ENCODE results near the gene ATP9A. TPM values are rescaled to one million over a fixed set of nuclear protein-coding genes. Genes with fewer than 3 reads are reported as not detected.

Gene ATP9A
- total and polyA plus RNA-seq, 2 experiments from 2014 or later = 11.3 to 16.9 TPM

- no peaks in the 10 kb centered on the region for H3K9me3 ChIP-seq (ENCODE audit: low read depth)
- no peaks in the 10 kb centered on the region for H3K27me3 ChIP-seq
- peak overlapping the region; percentile 79 for H3K4me3 ChIP-seq
- H3K27ac ChIP-seq = peak overlapping the region; percentile 57
- peaks cover 32% of the 10 kb centered on the region for H3K4me1 ChIP-seq (ENCODE audit: low read depth)
- peak in 1 of 2 donors; percentile 17 for DNase-seq (ENCODE audit: low read depth in 1 of 2, low spot score in 1 of 2)
- TF ChIP-seq CTCF (IDR thresholded peaks at IDR 0.05; ENCODE audit: low read depth, low read length) = no peak
- H3K36me3 ChIP-seq = no peaks in the 10 kb centered on the region
Observed at GRCh38 chr20:51799401-51799860, 31.2 kb upstream of the ATP9A start.

- DNase-seq (ENCODE audit: low read depth in 1 of 2, low spot score in 1 of 2) = peak; percentile 25 to 29
- Histone ChIP-seq H3K36me3 (no peaks in the 10 kb centered on the region), H3K9me3 (ENCODE audit: low read depth) (no peaks in the 10 kb centered on the region), H3K27ac (peak overlapping the region; percentile 59), H3K4me1 (ENCODE audit: low read depth) (peaks cover 44% of the 10 kb centered on the region), H3K4me3 (no peak overlapping the region), H3K27me3 (no peaks in the 10 kb centered on the region)
- no peak for TF ChIP-seq CTCF (IDR thresholded peaks at IDR 0.05; ENCODE audit: low read depth, low read length)
Observed at GRCh38 chr20:51797357-51798025, 29.3 kb upstream of the ATP9A start.

GRCh38 chr20:51796340-51796739 lies 28.1 kb upstream of the ATP9A start:
- Histone ChIP-seq H3K27me3 (no peaks in the 10 kb centered on the region), H3K4me1 (ENCODE audit: low read depth) (peaks cover 44% of the 10 kb centered on the region), H3K4me3 (no peak overlapping the region), H3K27ac (no peak overlapping the region), H3K36me3 (no peaks in the 10 kb centered on the region), H3K9me3 (ENCODE audit: low read depth) (no peaks in the 10 kb centered on the region)
- TF ChIP-seq CTCF (IDR thresholded peaks at IDR 0.05; ENCODE audit: low read depth, low read length) = no peak
- no peak for DNase-seq (ENCODE audit: low read depth in 1 of 2, low spot score in 1 of 2)

GRCh38 chr20:51792960-51793359 lies 24.8 kb upstream of the ATP9A start:
- H3K36me3 ChIP-seq = peaks cover 28% of the 10 kb centered on the region
- DNase-seq (ENCODE audit: low read depth in 1 of 2, low spot score in 1 of 2) = no peak
- no peak for TF ChIP-seq CTCF (IDR thresholded peaks at IDR 0.05; ENCODE audit: low read depth, low read length)
- peaks cover 27% of the 10 kb centered on the region for H3K4me1 ChIP-seq (ENCODE audit: low read depth)
- H3K27ac ChIP-seq = peak overlapping the region; percentile 75
- H3K27me3 ChIP-seq = no peaks in the 10 kb centered on the region
- H3K4me3 ChIP-seq = no peak overlapping the region
- H3K9me3 ChIP-seq (ENCODE audit: low read depth) = no peaks in the 10 kb centered on the region

- no peak overlapping the region for H3K27ac ChIP-seq
- TF ChIP-seq CTCF (IDR thresholded peaks at IDR 0.05; ENCODE audit: low read depth, low read length) = no peak
- H3K4me1 ChIP-seq (ENCODE audit: low read depth) = peaks cover 14% of the 10 kb centered on the region
- no peaks in the 10 kb centered on the region for H3K27me3 ChIP-seq
- no peak overlapping the region for H3K4me3 ChIP-seq
- H3K9me3 ChIP-seq (ENCODE audit: low read depth) = no peaks in the 10 kb centered on the region
- peaks cover 33% of the 10 kb centered on the region for H3K36me3 ChIP-seq
- no peak for DNase-seq (ENCODE audit: low read depth in 1 of 2, low spot score in 1 of 2)
Observed at GRCh38 chr20:51791626-51792025, 23.4 kb upstream of the ATP9A start.

Data from cardiac muscle cell (in vitro differentiated cells and primary cell).